ELR (cell line): ENCODE data around the gene IRF2BPL.

ENCODE experiments used
- DNase-seq: peaks from one replicate; pipeline ENCODE4 v3.0.0-alpha.2; 2015; ENCODE audit warnings: low read depth

Gene IRF2BPL

GRCh38 chr14:76985540-76986230, 42.8 kb downstream of the IRF2BPL start:
- peak; percentile 70 for DNase-seq

GRCh38 chr14:76984787-76985375, 43.6 kb downstream of the IRF2BPL start:
- peak; percentile 83 for DNase-seq

- DNase-seq, result no peak
Observed at GRCh38 chr14:76984297-76984696, 44.2 kb downstream of the IRF2BPL start.

GRCh38 chr14:76981670-76982069, 46.8 kb downstream of the IRF2BPL start:
- no peak for DNase-seq

- peak; percentile 57 for DNase-seq
Observed at GRCh38 chr14:76977793-76978720, 50.5 kb downstream of the IRF2BPL start.

GRCh38 chr14:76976240-76977005, 52.1 kb downstream of the IRF2BPL start:
- DNase-seq, result no peak

- no peak for DNase-seq
Observed at GRCh38 chr14:76975812-76976211, 52.7 kb downstream of the IRF2BPL start.

- DNase-seq, result no peak
Observed at GRCh38 chr14:76975051-76975450, 53.5 kb downstream of the IRF2BPL start.
